HepG2 (cell line): ENCODE results near the gene FMN2.

Source experiments
- POLR2A ChIP-seq, 2 experiments: IDR thresholded peaks; 2 replicates each; pipeline ENCODE4 v1.6.1; 2011; ENCODE audit warnings: low read depth in 2 of 2, low read length in 2 of 2, mild to moderate bottlenecking in 1 of 2, moderate library complexity in 1 of 2; ENCODE audit not compliant: insufficient read depth in 1 of 2
- TCF7L2 ChIP-seq: IDR thresholded peaks from 2 replicates; pipeline ENCODE4 v1.6.1; 2011; ENCODE audit warnings: mild to moderate bottlenecking, low read depth, low read length, moderate library complexity

- no peak for TF ChIP-seq POLR2A (IDR thresholded peaks at IDR 0.05; ENCODE audit: insufficient read depth in 1 of 2, low read depth in 2 of 2, low read length in 2 of 2)
- TF ChIP-seq TCF7L2 = no peak
Observed at GRCh38 chr1:240094041-240094722, 2.5 kb downstream of the FMN2 start.
